Hepatocyte (in vitro differentiated cells): Measurements from ENCODE around the gene REEP6. TPM values are rescaled to one million over a fixed set of nuclear protein-coding genes. Genes with fewer than 3 reads are reported as not detected.

ENCODE experiments used
- DNase-seq: peaks from one replicate; pipeline ENCODE4 v3.0.0-alpha.2; 2016; ENCODE audit warnings: low spot score
- H2AFZ ChIP-seq: fragments of 200-600 bp; sonication (generic); 2 replicates; pipeline ENCODE4 v1.6.0; 2016; ENCODE audit warnings: antibody characterized with exemption, mild to moderate bottlenecking
- H3K27ac ChIP-seq: fragments of 200-600 bp; sonication (generic); 2 replicates; pipeline ENCODE4 v1.5.1; 2016; ENCODE audit warnings: mild to moderate bottlenecking
- H3K27me3 ChIP-seq: fragments of 200-600 bp; sonication (generic); 2 replicates; pipeline ENCODE4 v1.6.1; 2016
- H3K36me3 ChIP-seq: fragments of 200-600 bp; sonication (generic); replicated peaks from 2 replicates; pipeline ENCODE4 v1.5.1; 2016; ENCODE audit warnings: low read depth; ENCODE audit not compliant: insufficient read depth
- H3K4me1 ChIP-seq: fragments of 200-600 bp; sonication (generic); 2 replicates; pipeline ENCODE4 v1.5.1; 2016; ENCODE audit warnings: mild to moderate bottlenecking, moderate library complexity; ENCODE audit not compliant: insufficient read depth
- H3K4me2 ChIP-seq: fragments of 200-600 bp; sonication (generic); 2 replicates; pipeline ENCODE4 v1.6.0; 2016
- H3K4me3 ChIP-seq: fragments of 200-600 bp; sonication (generic); 2 replicates; pipeline ENCODE4 v1.5.1; 2016; ENCODE audit warnings: mild to moderate bottlenecking
- H3K79me2 ChIP-seq: fragments of 200-600 bp; sonication (generic); 2 replicates; pipeline ENCODE4 v1.6.0; 2017; ENCODE audit warnings: mild to moderate bottlenecking
- H3K9me2 ChIP-seq: fragments of 200-600 bp; sonication (generic); replicated peaks from 2 replicates; pipeline ENCODE4 v1.6.0; 2017; ENCODE audit warnings: mild to moderate bottlenecking; ENCODE audit not compliant: insufficient read depth
- H3K9me3 ChIP-seq: fragments of 200-600 bp; sonication (generic); 2 replicates; pipeline ENCODE4 v1.5.1; 2016; ENCODE audit warnings: low read depth, mild to moderate bottlenecking
- H4K20me1 ChIP-seq: fragments of 200-600 bp; sonication (generic); 2 replicates; pipeline ENCODE4 v1.6.0; 2016; ENCODE audit warnings: mild to moderate bottlenecking; ENCODE audit not compliant: insufficient read depth, poor library complexity, severe bottlenecking
- EZH2 ChIP-seq: fragments of 200-600 bp; sonication (generic); IDR thresholded peaks from 2 replicates; pipeline ENCODE4 v1.6.1; 2016; ENCODE audit warnings: antibody characterized with exemption, mild to moderate bottlenecking, borderline replicate concordance
- EZH2phosphoT487 ChIP-seq: fragments of 200-600 bp; sonication (generic); IDR thresholded peaks from one replicate; pipeline ENCODE4 v1.6.1; 2018; ENCODE audit warnings: antibody characterized with exemption, mild to moderate bottlenecking, low read depth, moderate library complexity; ENCODE audit not compliant: unreplicated experiment, severe bottlenecking
- WGBS: methylation state at CpG from one replicate; pipeline ENCODE4 v1.1.6; 2016; ENCODE audit warnings: low lambda C conversion rate; ENCODE audit errors: missing lambda C conversion rate; 5-methylcytosine and 5-hydroxymethylcytosine counted together
- polyA plus RNA-seq: library from polyadenylated mRNA; unstranded; fragments of >200 nt; fragmentation: Nextera tagmentation; extraction: Ambion mirVana; gene quantifications from 2 replicates; pipeline ENCODE4 v1.2.1, GENCODE V29; 2016
- total RNA-seq: library from RNA; depleted of rRNA; stranded (reverse); fragments of >200 nt; gene quantifications from 2 replicates; pipeline ENCODE4 v1.2.3, GENCODE V29; 2014
- TF ChIP-seq, protein P1 (sequence below): fragments of 200-600 bp; sonication (generic); IDR thresholded peaks from 2 replicates; pipeline ENCODE4 v1.5.1; 2016; ENCODE audit warnings: antibody characterized with exemption, mild to moderate bottlenecking; ENCODE audit not compliant: poor library complexity

The REEP6 gene
- total and polyA plus RNA-seq, 2 experiments from 2014 or later = 88.9 to 218 TPM

DNA sequence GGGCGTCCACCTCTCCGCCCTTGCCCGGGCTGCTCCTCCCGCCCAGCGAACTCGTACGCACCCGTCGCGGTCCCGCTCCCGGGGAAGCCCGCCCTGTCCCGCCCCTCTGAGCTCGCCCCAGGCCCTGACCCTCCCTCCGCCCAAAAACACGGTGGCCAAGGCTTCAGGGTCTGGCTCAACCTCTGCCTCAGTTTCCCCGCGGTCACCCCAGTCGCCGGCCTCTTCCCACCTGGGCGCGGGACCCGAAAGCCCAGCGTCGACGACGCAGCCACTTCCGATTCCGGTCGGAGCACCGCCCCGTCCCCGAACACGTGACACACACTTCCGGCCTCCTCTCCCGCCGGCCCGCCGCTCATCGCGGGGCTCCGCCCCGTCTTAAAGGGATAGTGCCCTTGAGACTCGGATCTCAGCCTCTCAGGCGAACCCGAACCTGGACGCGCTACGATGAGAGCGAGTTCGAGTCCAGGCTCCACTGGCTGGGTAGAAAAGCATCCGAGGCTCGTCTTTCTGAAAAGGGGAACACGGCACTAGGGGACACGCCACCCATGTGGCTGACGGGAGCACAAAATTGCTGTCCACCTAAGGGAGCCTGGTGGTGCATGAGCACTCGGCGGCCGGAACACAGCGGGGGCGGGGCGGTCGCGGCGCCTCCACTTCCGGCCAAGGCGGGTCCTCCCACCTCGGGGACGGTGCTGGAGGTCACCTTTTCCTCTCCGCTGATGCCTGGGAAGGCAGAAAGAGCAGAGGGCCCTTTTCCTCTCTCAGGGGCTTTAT is 11.9 kb upstream of the REEP6 start, which contains the start of gene C19orf25:
Gene C19orf25, minus strand, starts transcription at position 282 of the 774 bp plus-strand sequence. CDS start 312 bp downstream, outside the sequence.
- peaks cover 11% of the 10 kb centered on the region for H3K4me1 ChIP-seq
- H3K4me2 ChIP-seq = peak within 1 kb of the TSS; percentile 99
- H3K27me3 ChIP-seq = no peaks in the 10 kb centered on the region
- peak within 1 kb of the TSS; percentile 91 for H2AFZ ChIP-seq
- H3K36me3 ChIP-seq = no peaks in the 10 kb centered on the region
- H3K9me3 ChIP-seq = no peaks in the 10 kb centered on the region
- under 1% methylated on average over 51 of the region's 71 CpGs for WGBS
- H3K27ac ChIP-seq = peak within 1 kb of the TSS; percentile 62
- peaks cover 28% of the 10 kb centered on the region for H3K79me2 ChIP-seq
- peaks cover 19% of the 10 kb centered on the region for H4K20me1 ChIP-seq
- peak within 1 kb of the TSS; percentile 96 for H3K4me3 ChIP-seq
- no peaks in the 10 kb centered on the region for H3K9me2 ChIP-seq
- peak; percentile 98 for DNase-seq
- TF ChIP-seq EZH2phosphoT487 = no peak
- TF ChIP-seq, protein P1, sequence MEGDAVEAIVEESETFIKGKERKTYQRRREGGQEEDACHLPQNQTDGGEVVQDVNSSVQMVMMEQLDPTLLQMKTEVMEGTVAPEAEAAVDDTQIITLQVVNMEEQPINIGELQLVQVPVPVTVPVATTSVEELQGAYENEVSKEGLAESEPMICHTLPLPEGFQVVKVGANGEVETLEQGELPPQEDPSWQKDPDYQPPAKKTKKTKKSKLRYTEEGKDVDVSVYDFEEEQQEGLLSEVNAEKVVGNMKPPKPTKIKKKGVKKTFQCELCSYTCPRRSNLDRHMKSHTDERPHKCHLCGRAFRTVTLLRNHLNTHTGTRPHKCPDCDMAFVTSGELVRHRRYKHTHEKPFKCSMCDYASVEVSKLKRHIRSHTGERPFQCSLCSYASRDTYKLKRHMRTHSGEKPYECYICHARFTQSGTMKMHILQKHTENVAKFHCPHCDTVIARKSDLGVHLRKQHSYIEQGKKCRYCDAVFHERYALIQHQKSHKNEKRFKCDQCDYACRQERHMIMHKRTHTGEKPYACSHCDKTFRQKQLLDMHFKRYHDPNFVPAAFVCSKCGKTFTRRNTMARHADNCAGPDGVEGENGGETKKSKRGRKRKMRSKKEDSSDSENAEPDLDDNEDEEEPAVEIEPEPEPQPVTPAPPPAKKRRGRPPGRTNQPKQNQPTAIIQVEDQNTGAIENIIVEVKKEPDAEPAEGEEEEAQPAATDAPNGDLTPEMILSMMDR = no peak

DNA sequence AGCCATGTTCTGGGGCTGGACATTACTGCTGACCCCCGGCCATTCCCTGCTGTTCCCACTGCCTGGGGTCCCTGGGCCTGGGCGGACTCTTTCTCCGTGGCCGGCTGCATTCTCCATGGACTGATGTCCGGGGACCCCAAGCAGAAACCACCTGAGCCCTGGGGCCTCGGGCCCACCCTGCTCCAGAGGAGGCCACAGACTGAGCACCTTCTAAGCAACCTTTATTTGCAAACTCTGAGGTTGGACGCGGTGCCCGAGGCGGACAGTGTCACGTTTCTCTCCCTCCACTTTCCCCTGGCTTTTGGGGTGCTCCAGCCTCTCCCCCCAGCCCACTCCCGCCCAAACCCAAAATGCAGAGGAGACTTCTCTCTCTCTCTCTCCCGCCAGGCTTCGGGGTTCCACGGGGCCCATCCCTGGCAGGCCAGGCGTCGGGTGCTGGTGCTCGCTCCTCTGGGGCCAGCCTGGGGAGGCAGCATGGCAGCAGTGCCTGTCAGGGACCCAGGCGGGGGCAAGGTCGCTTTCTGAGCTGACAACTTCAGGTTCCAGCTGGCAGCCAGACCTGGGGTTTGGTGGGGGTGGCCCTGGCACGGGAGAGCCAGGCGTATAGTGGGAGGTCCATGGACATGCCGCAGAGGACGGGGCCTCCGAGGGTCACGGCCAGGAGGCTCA is 9.6 kb upstream of the REEP6 start:
- H3K4me3 ChIP-seq = no peak overlapping the region
- no peak for DNase-seq
- H3K4me1 ChIP-seq = peaks cover 11% of the 10 kb centered on the region
- no peaks in the 10 kb centered on the region for H3K36me3 ChIP-seq
- H3K27ac ChIP-seq = no peak overlapping the region
- WGBS = 91% methylated on average over 24 of the region's 26 CpGs
- no peaks in the 10 kb centered on the region for H3K9me3 ChIP-seq
- H3K4me2 ChIP-seq = no peak overlapping the region
- H3K27me3 ChIP-seq = no peaks in the 10 kb centered on the region
- no peak for TF ChIP-seq EZH2
- no peak for TF ChIP-seq EZH2phosphoT487
- TF ChIP-seq, protein P1 = no peak
- H4K20me1 ChIP-seq = peaks cover 10% of the 10 kb centered on the region
- no peaks in the 10 kb centered on the region for H3K9me2 ChIP-seq
- no peak overlapping the region for H2AFZ ChIP-seq
- H3K79me2 ChIP-seq = peaks cover 26% of the 10 kb centered on the region

DNA sequence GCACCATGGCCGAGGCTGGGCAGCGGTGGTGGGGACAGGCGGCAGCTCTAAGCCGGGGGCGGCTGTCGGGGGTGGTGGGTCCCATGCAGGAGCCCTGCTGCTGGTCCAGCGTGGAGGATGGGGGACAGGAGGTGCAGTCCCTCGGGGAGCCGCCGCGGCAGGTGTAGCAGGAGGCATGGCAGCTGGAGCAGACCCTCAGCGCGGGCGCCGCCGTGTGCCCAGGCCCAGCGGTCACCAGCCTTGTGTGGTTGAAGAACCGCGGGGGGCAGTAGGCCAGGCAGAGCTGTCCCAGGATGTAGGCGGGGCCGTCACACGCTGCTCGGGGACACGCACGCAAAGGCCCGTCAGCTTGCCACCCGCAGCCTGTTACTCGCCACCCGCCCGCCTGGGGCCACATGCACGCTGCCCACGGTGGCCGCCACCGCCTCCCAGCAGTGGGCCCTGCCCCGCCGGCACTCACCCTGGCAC is 9.1 kb upstream of the REEP6 start:
- Histone ChIP-seq H3K4me3 (no peak overlapping the region), H3K79me2 (peaks cover 20% of the 10 kb centered on the region), H3K9me3 (no peaks in the 10 kb centered on the region), H4K20me1 (peaks cover 7% of the 10 kb centered on the region), H3K36me3 (no peaks in the 10 kb centered on the region), H3K4me1 (peaks cover 11% of the 10 kb centered on the region), H2AFZ (no peak overlapping the region), H3K27ac (no peak overlapping the region), H3K4me2 (no peak overlapping the region), H3K9me2 (no peaks in the 10 kb centered on the region), H3K27me3 (no peaks in the 10 kb centered on the region)
- DNase-seq = no peak
- WGBS = 93% methylated on average over 26 of the region's 36 CpGs
- TF ChIP-seq, protein P1 = no peak
- TF ChIP-seq EZH2 (no peak), EZH2phosphoT487 (no peak)
